PC-9 (cell line): ENCODE results near the gene SLC38A1. TPM values are rescaled to one million over a fixed set of nuclear protein-coding genes. Genes with fewer than 3 reads are reported as not detected.
A peak's percentile ranks its signal among the peaks of the same experiment; 100 is the strongest.

Experiments used
- BruUV-seq: library from RNA; stranded (reverse); fragments of 400-500 nt; replicated peaks from 2 replicates; lab custom pipeline; 2021; lab: Mats Ljungman, UMichigan
- CTCF ChIA-PET: fragments of 300-600 bp; sonication (Branson Sonifier 250); formaldehyde crosslinking; loops from one replicate; lab custom pipeline; 2022; ENCODE audit warnings: antibody characterized with exemption; lab: Charles Lee
- POLR2A ChIA-PET: fragments of 300-600 bp; sonication (Branson Sonifier 250); formaldehyde crosslinking; loops from one replicate; lab custom pipeline; 2022; ENCODE audit warnings: antibody characterized with exemption; ENCODE audit not compliant: unreplicated experiment; lab: Charles Lee
- DNase-seq, 2 experiments: peaks; one replicate each; pipeline versions ENCODE4 v3.0.0 to v3.0.0-alpha.2; 2015 to 2022; ENCODE audit warnings: mixed read lengths in 1 of 2
- H2AFZ ChIP-seq: fragments of 200-600 bp; sonication (generic); 2 replicates; pipeline ENCODE4 v1.8.1; 2017; ENCODE audit warnings: antibody characterized with exemption
- H3F3A ChIP-seq: fragments of 200-600 bp; sonication (generic); 2 replicates; pipeline ENCODE4 v1.8.1; 2017; ENCODE audit warnings: antibody characterized with exemption, mild to moderate bottlenecking, low read depth; ENCODE audit not compliant: insufficient read depth
- H3K27ac ChIP-seq: fragments of 200-600 bp; sonication (generic); 2 replicates; pipeline ENCODE4 v1.6.1; 2016; ENCODE audit warnings: mixed run types
- H3K27me3 ChIP-seq: fragments of 200-600 bp; sonication (generic); 2 replicates; pipeline ENCODE4 v1.6.1; 2016; ENCODE audit warnings: low read depth, mixed run types; ENCODE audit not compliant: insufficient read depth
- H3K36me3 ChIP-seq: fragments of 200-600 bp; sonication (generic); 2 replicates; pipeline ENCODE4 v1.6.1; 2016; ENCODE audit warnings: low read depth, mixed run types
- H3K4me1 ChIP-seq: fragments of 200-600 bp; sonication (generic); replicated peaks from 2 replicates; pipeline ENCODE4 v1.6.1; 2016; ENCODE audit warnings: mixed run types; ENCODE audit not compliant: insufficient read depth
- H3K4me2 ChIP-seq: fragments of 200-600 bp; sonication (generic); 2 replicates; pipeline ENCODE4 v1.6.1; 2017; ENCODE audit warnings: mixed run types
- H3K4me3 ChIP-seq: fragments of 200-600 bp; sonication (generic); 2 replicates; pipeline ENCODE4 v1.6.1; 2016; ENCODE audit warnings: mixed run types
- H3K79me2 ChIP-seq: fragments of 200-600 bp; sonication (generic); 2 replicates; pipeline ENCODE4 v1.6.1; 2017; ENCODE audit warnings: low read depth, mixed run types
- H3K9me2 ChIP-seq: fragments of 200-600 bp; sonication (generic); 2 replicates; pipeline ENCODE4 v1.8.1; 2017; ENCODE audit warnings: mild to moderate bottlenecking; ENCODE audit not compliant: insufficient read depth
- H3K9me3 ChIP-seq: fragments of 200-600 bp; sonication (generic); 2 replicates; pipeline ENCODE4 v1.8.1; 2016; ENCODE audit warnings: low read depth; ENCODE audit not compliant: insufficient read depth
- H4K20me1 ChIP-seq: fragments of 200-600 bp; sonication (generic); 2 replicates; pipeline ENCODE4 v1.8.1; 2017; ENCODE audit not compliant: insufficient read depth
- CTCF ChIP-seq: fragments of 200-600 bp; sonication (generic); conservative IDR thresholded peaks from 2 replicates; pipeline ENCODE4 v1.6.1; 2017; ENCODE audit warnings: mixed run types, antibody characterized with exemption, mild to moderate bottlenecking, moderate library complexity
- EZH2 ChIP-seq: fragments of 200-600 bp; sonication (generic); IDR thresholded peaks from 2 replicates; pipeline ENCODE4 v1.8.0; 2017; ENCODE audit warnings: antibody characterized with exemption, low read depth
- intact Hi-C: fragments of 100-400 bp; cut with micrococcal nuclease; formaldehyde crosslinking; loops from one replicate; pipeline ENCODE4 v1.10.0; 2022; ENCODE audit not compliant: unreplicated experiment
- total RNA-seq: library from RNA; stranded (reverse); gene quantifications from 2 replicates; pipeline ENCODE4 v1.2.3, GENCODE V29; 2021

SLC38A1 gene
- total RNA-seq, 1 experiment from 2014 or later, result 131 TPM

GRCh38 chr12:46260124-46260912 is 8.5 kb downstream of the SLC38A1 start:
- peaks cover 66% of the 10 kb centered on the region for H4K20me1 ChIP-seq
- ChIA-PET POLR2A (interaction anchor here (0.5 to 0.6 kb wide), 3 partner anchors 623 to 722 kb away, joined by 3 to 17 read pairs (median 4); no protein-coding TSS in a partner anchor), CTCF (no interaction called here)
- TF ChIP-seq CTCF (no peak), EZH2 (no peak)
- H3K9me2 ChIP-seq, result no peaks in the 10 kb centered on the region
- H3F3A ChIP-seq, result peaks cover 42% of the 10 kb centered on the region
- H3K4me3 ChIP-seq, result peak overlapping the region; percentile 37
- H3K9me3 ChIP-seq, result no peaks in the 10 kb centered on the region
- peaks cover 64% of the 10 kb centered on the region for H3K4me1 ChIP-seq
- intact Hi-C loops, result loop anchor here (2.0 to 10.0 kb wide), 5 partner anchors 194 to 1014 kb away; partner anchors contain the start of gene SCAF11
- peak overlapping the region; percentile 93 for H3K4me2 ChIP-seq
- peaks cover 40% of the 10 kb centered on the region; the same call in 1 of the 2 replicates for H3K36me3 ChIP-seq
- BruUV-seq, result no TSS peak
- H3K27me3 ChIP-seq, result no peaks in the 10 kb centered on the region
- no peak overlapping the region for H2AFZ ChIP-seq
- DNase-seq, result peak; percentile 39 to 75
- peaks cover 100% of the 10 kb centered on the region for H3K79me2 ChIP-seq
- peak overlapping the region; percentile 92 for H3K27ac ChIP-seq

DNA sequence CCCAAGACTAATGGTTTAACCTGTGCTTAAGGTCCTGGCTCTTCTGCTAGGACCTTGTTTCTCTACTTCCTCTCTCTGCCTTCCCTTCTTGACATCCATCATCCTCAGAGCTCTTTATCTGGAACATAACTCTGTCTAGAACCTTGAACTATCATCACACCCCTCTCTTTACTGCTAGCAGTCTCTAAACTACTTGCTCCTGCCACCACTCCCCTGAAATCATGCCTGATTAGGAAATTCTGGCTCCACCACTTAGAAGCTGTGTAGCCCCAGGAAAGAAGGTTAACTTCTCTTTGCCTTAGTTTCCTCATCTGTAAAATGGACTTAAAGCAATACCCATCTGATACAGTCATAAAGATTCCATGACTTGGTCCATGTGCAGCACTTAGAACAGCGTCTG is 9.1 kb downstream of the SLC38A1 start:
- peaks cover 38% of the 10 kb centered on the region; the same call in 1 of the 2 replicates for H3K36me3 ChIP-seq
- peaks cover 100% of the 10 kb centered on the region for H3K79me2 ChIP-seq
- no peaks in the 10 kb centered on the region for H3K9me2 ChIP-seq
- H3K4me2 ChIP-seq, result peak overlapping the region; percentile 93
- 0 out of 2 replicates have a peak overlapping the region, but pooled peaks have one; percentile 37 for H3K4me3 ChIP-seq
- H2AFZ ChIP-seq, result no peak overlapping the region
- H3F3A ChIP-seq, result peaks cover 36% of the 10 kb centered on the region
- intact Hi-C loops, result loop anchor here (2.0 to 10.0 kb wide), 5 partner anchors 195 to 1015 kb away; partner anchors contain the start of gene SCAF11
- H3K4me1 ChIP-seq, result peaks cover 58% of the 10 kb centered on the region
- H3K9me3 ChIP-seq, result no peaks in the 10 kb centered on the region
- H3K27me3 ChIP-seq, result no peaks in the 10 kb centered on the region
- peaks cover 66% of the 10 kb centered on the region for H4K20me1 ChIP-seq
- peak overlapping the region; percentile 92 for H3K27ac ChIP-seq
- ChIA-PET CTCF (no interaction called here), POLR2A (interaction anchor here (0.5 to 0.6 kb wide), 2 partner anchors 622 to 722 kb away, joined by 4 to 17 read pairs; no protein-coding TSS in a partner anchor)
- no TSS peak for BruUV-seq
- no peak for DNase-seq
- TF ChIP-seq CTCF (no peak), EZH2 (no peak)

DNA sequence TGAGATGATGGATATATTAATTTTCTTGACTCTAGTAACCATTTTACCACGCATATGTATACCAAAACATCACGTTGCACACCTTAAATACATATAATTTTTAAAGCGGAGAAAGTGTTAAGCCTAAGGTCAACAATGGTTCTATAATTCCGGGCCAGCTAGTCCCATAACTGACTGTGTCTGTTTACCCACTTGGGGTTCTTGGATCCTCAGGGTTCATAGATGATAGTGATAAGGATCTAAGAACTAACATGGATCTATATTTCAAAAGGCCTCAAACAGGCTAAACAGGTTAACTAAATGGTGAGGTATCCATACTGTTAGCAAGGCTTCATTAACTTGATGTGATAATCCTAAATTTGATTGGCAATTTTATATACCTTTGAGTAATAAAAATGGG is 9.8 kb downstream of the SLC38A1 start:
- TF ChIP-seq EZH2 (no peak), CTCF (no peak)
- H3K4me3 ChIP-seq, result no peak overlapping the region
- no TSS peak for BruUV-seq
- H3K27me3 ChIP-seq, result no peaks in the 10 kb centered on the region
- intact Hi-C loops, result no loop called here
- H3K36me3 ChIP-seq, result peaks cover 41% of the 10 kb centered on the region
- no peak overlapping the region for H2AFZ ChIP-seq
- no peaks in the 10 kb centered on the region for H3K9me3 ChIP-seq
- peak in 1 of 2 experiments; percentile 70 for DNase-seq
- H3K79me2 ChIP-seq, result peaks cover 100% of the 10 kb centered on the region
- no peaks in the 10 kb centered on the region for H3K9me2 ChIP-seq
- H3K27ac ChIP-seq, result no peak overlapping the region
- H4K20me1 ChIP-seq, result peaks cover 68% of the 10 kb centered on the region
- ChIA-PET POLR2A (no interaction called here), CTCF (no interaction called here)
- peaks cover 52% of the 10 kb centered on the region for H3K4me1 ChIP-seq
- 0 out of 2 replicates have a peak overlapping the region, but pooled peaks have one; percentile 4 for H3K4me2 ChIP-seq
- H3F3A ChIP-seq, result peaks cover 32% of the 10 kb centered on the region
